Measurements from ENCODE around the gene PLXDC2. TPM values are rescaled to one million over a fixed set of nuclear protein-coding genes. Genes with fewer than 3 reads are reported as not detected.

Gene PLXDC2
- total and polyA plus RNA-seq, 10 of the 15 experiments (the other 5 are each of a cell fraction or from before 2014, with no cell fraction given), result 0.05 to 1.8 (median 0.14) TPM; not detected in 2

DNA sequence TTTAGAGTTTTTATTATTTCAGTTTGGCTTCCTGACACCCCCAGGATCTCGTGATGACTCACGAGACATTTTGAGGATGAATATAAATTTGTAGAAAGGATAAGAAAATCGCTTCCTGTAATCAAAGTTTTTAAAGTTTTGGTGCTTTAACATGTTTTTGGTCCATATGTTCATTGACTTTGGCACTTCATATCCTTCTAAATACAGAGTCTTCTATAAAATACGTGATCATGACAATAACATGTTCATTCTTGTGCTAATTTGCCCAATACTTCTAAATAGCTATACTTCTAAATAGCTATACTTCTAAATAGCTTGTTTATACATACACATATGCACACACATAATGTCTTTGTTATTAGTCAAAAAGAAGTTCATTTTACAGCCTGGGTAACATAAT, 341.9 kb downstream of the PLXDC2 start:
- Histone ChIP-seq H2AFZ (ENCODE audit: control insufficient read depth, low read depth, low read length) (no peak overlapping the region), H3K9me3 (replicated peaks; ENCODE audit: control insufficient read depth, insufficient read depth, low read length) (no peaks in the 10 kb centered on the region), H3K4me3 (no peak overlapping the region), H3K79me2 (ENCODE audit: control insufficient read depth, insufficient read depth, low read length) (no peaks in the 10 kb centered on the region), H3K36me3 (ENCODE audit: control insufficient read depth in 2 of 2, insufficient read depth in 2 of 2, low read length in 1 of 2) (no peaks in the 10 kb centered on the region), H3K9ac (ENCODE audit: control insufficient read depth, insufficient read depth, low read length) (no peak overlapping the region), H3K4me2 (ENCODE audit: control insufficient read depth, insufficient read depth) (no peak overlapping the region), H3K27me3 (replicated peaks in 1 of 2; ENCODE audit: control insufficient read depth in 2 of 2, insufficient read depth in 2 of 2, low read length in 1 of 2) (no peaks in the 10 kb centered on the region), H3K4me1 (ENCODE audit: control insufficient read depth, insufficient read depth, low read length) (no peaks in the 10 kb centered on the region), H4K20me1 (ENCODE audit: control insufficient read depth, insufficient read depth) (no peaks in the 10 kb centered on the region), H3K27ac (ENCODE audit: control insufficient read depth, insufficient read depth) (no peak overlapping the region)
- no TSS peak for BruUV-seq (replicated peaks)
- intact Hi-C loops (cut with micrococcal nuclease; ENCODE audit: unreplicated experiment) (no loop called here), in situ Hi-C loops (cut with MboI) (no loop called here)
- 15% methylated on average over 4 of the region's 4 CpGs for WGBS (ENCODE audit: insufficient coverage, insufficient replicate concordance, low lambda C conversion rate, missing lambda C conversion rate)
- no peak for TF ChIP-seq YBX1 (IDR thresholded peaks at IDR 0.05)
- TF ChIP-seq E2F4 (IDR thresholded peaks at IDR 0.05; ENCODE audit: low read depth, low read length), result no peak
- no peak for TF ChIP-seq NRF1 (conservative IDR thresholded peaks at IDR 0.05; ENCODE audit: low read depth, low read length)
- no peak for TF ChIP-seq EZH2 (IDR thresholded peaks at IDR 0.05; ENCODE audit: borderline replicate concordance, control insufficient read depth, low read depth, low read length)
- TF ChIP-seq, protein P1, sequence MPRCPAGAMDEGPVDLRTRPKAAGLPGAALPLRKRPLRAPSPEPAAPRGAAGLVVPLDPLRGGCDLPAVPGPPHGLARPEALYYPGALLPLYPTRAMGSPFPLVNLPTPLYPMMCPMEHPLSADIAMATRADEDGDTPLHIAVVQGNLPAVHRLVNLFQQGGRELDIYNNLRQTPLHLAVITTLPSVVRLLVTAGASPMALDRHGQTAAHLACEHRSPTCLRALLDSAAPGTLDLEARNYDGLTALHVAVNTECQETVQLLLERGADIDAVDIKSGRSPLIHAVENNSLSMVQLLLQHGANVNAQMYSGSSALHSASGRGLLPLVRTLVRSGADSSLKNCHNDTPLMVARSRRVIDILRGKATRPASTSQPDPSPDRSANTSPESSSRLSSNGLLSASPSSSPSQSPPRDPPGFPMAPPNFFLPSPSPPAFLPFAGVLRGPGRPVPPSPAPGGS (IDR thresholded peaks at IDR 0.05; ENCODE audit: borderline replicate concordance, insufficient read depth, low read depth, low read length, poor library complexity, severe bottlenecking), result no peak
- no peak for TF ChIP-seq GABPA (IDR thresholded peaks at IDR 0.05; ENCODE audit: low read depth)
- TF ChIP-seq STAT1 (conservative IDR thresholded peaks at IDR 0.05), result no peak
- no peak for TF ChIP-seq E2F8 (IDR thresholded peaks at IDR 0.05; ENCODE audit: low read depth, partially characterized antibody)
- TF ChIP-seq RELA (IDR thresholded peaks at IDR 0.05; ENCODE audit: borderline replicate concordance, partially characterized antibody), result no peak
- TF ChIP-seq HDAC6 (IDR thresholded peaks at IDR 0.05; ENCODE audit: unreplicated experiment), result no peak
- ChIA-PET RAD21 (ENCODE audit: unreplicated experiment) (no interaction called here), SMC1A (ENCODE audit: uncharacterized antibody, unreplicated experiment) (interaction anchor here (1.0 to 1.2 kb wide), 2 partner anchors 11 to 24 kb away, joined by 3 read pairs; no protein-coding TSS in a partner anchor), POLR2A (no interaction called here), CTCF (interaction anchor here (0.7 to 2.2 kb wide), 2 partner anchors 12 to 841 kb away, joined by 3 to 4 read pairs; no protein-coding TSS in a partner anchor)
- DNase-seq (ENCODE audit: low read depth, low spot score) (no peak), FAIRE-seq (no peak), ATAC-seq (no peak)
